AG09319 (cell line): ENCODE data around the gene AGMO.
A peak's percentile ranks its signal among the peaks of the same experiment; 100 is the strongest.

Source experiments
- DNase-seq: peaks from one replicate; pipeline ENCODE4 v3.0.0-alpha.2; 2010; ENCODE audit warnings: low read depth; ENCODE audit errors: extremely low read depth
- CTCF ChIP-seq: IDR thresholded peaks from 2 replicates; pipeline ENCODE4 v1.5.1; 2011; ENCODE audit warnings: low read depth, mild to moderate bottlenecking, inconsistent platforms, low read length, moderate library complexity

AGMO gene

GRCh38 chr7:15228831-15229230 is 333.0 kb downstream of the AGMO start:
- no peak for DNase-seq

GRCh38 chr7:15225981-15226380 is 335.8 kb downstream of the AGMO start:
- DNase-seq, result no peak
- TF ChIP-seq CTCF, result no peak

More at GRCh38 chr7:15228831-15229230, 333.0 kb downstream of the AGMO start:
- TF ChIP-seq CTCF, result no peak

GRCh38 chr7:15219758-15220157 is 342.1 kb downstream of the AGMO start:
- TF ChIP-seq CTCF, result no peak
- DNase-seq, result no peak

- no peak for DNase-seq
- TF ChIP-seq CTCF, result no peak
Measured at GRCh38 chr7:15218261-15218660, 343.6 kb downstream of the AGMO start.

GRCh38 chr7:15215616-15216015 is 346.2 kb downstream of the AGMO start:
- peak; percentile 1 for DNase-seq
- TF ChIP-seq CTCF, result no peak

- no peak for TF ChIP-seq CTCF
- no peak for DNase-seq
Measured at GRCh38 chr7:15214976-15215375, 346.8 kb downstream of the AGMO start.

- no peak for TF ChIP-seq CTCF
- no peak for DNase-seq
Measured at GRCh38 chr7:15213093-15213492, 348.7 kb downstream of the AGMO start.
